Right cardiac atrium (tissue), 5 donors: ENCODE measurements around the gene GPC6. TPM values are rescaled to one million over a fixed set of nuclear protein-coding genes. Genes with fewer than 3 reads are reported as not detected.

Experiments
- ATAC-seq, 2 donors: fragments of 200-7000 bp; cut with Tn5 transposase; one replicate each; pipeline versions ENCODE4 v1.8.0 to v1.9.1; 2020; ENCODE audit warnings: moderate library complexity in 2 of 2, mild to moderate bottlenecking in 1 of 2
- DNase-seq, 3 donors: peaks; one replicate each; pipeline ENCODE4 v3.0.0-alpha.2; 2020
- H3K27ac ChIP-seq: one replicate; pipeline ENCODE4 v1.5.1; 2013; ENCODE audit warnings: mild to moderate bottlenecking, low read length, control low read depth, moderate library complexity
- H3K27me3 ChIP-seq: one replicate; pipeline ENCODE4 v1.6.1; 2013; ENCODE audit not compliant: control insufficient read depth, insufficient read depth
- H3K4me1 ChIP-seq: one replicate; pipeline ENCODE4 v1.6.1; 2013; ENCODE audit warnings: low read length; ENCODE audit not compliant: control insufficient read depth, insufficient read depth
- H3K4me3 ChIP-seq: one replicate; pipeline ENCODE4 v1.5.1; 2013; ENCODE audit warnings: low read length, control low read depth
- H3K9me3 ChIP-seq: one replicate; pipeline ENCODE4 v1.6.1; 2013; ENCODE audit warnings: low read length; ENCODE audit not compliant: control insufficient read depth
- WGBS: extraction: QIAGEN DNeasy Blood & Tissue Kit; methylation state at CpG from one replicate; pipeline ENCODE4 v1.1.7; 2013; 5-methylcytosine and 5-hydroxymethylcytosine counted together
- intact Hi-C, 4 donors: fragments of 100-400 bp; cut with DNase I; formaldehyde crosslinking; loops; one replicate each; pipeline versions ENCODE4 v1.11.0 to v1.14.0; 2022 to 2023
- polyA plus RNA-seq: library from polyadenylated mRNA; stranded (reverse); fragments of 200-250 nt; gene quantifications from one replicate; pipeline ENCODE4 v1.2.3, GENCODE V29; 2013
- total RNA-seq, 4 donors: library from RNA; stranded (reverse); fragmentation: NEBNext Ultra II Directional; extraction: Animal tissue kit (Norgen Biotek cat#: 25700); gene quantifications; one replicate each; pipeline ENCODE4 v1.2.1, GENCODE V29; 2021
- donor health status: healthy with polysubstance abuse.
- donor health status: DM: no; HTN: yes; CAD: no.
- donor health status: DM: no; HTN: no; CAD: no.
- donor health status: DM: no; HTN: yes; CAD: no; lungs with severe emphysema.
- donor health status: DM: yes; HTN: yes; CAD: no.

The GPC6 gene
- total and polyA plus RNA-seq, 5 donors: 1.5 to 11.0 (median 5.3) TPM

GRCh38 chr13:93903909-93904308 lies 677.3 kb downstream of the GPC6 start:
- no peaks in the 10 kb centered on the region for H3K27me3 ChIP-seq
- ATAC-seq (no peak), DNase-seq (no peak)
- H3K27ac ChIP-seq: no peak overlapping the region
- no peaks in the 10 kb centered on the region for H3K9me3 ChIP-seq
- H3K4me1 ChIP-seq: no peaks in the 10 kb centered on the region
- no peak overlapping the region for H3K4me3 ChIP-seq
- WGBS: 64% methylated on average over 3 of the region's 3 CpGs
- intact Hi-C loops: no loop called here

- ATAC-seq (no peak), DNase-seq (no peak)
- Histone ChIP-seq H3K27me3 (no peaks in the 10 kb centered on the region), H3K4me3 (no peak overlapping the region), H3K9me3 (no peaks in the 10 kb centered on the region), H3K27ac (no peak overlapping the region), H3K4me1 (no peaks in the 10 kb centered on the region)
- 51% methylated on average over 1 of the region's 1 CpG for WGBS
- intact Hi-C loops: no loop called here
Observed at GRCh38 chr13:93915269-93915809, 688.7 kb downstream of the GPC6 start.

- 76% methylated on average over 5 of the region's 5 CpGs for WGBS
- no peak for ATAC-seq
- Histone ChIP-seq H3K4me3 (no peak overlapping the region), H3K9me3 (no peaks in the 10 kb centered on the region), H3K27me3 (no peaks in the 10 kb centered on the region), H3K4me1 (no peaks in the 10 kb centered on the region), H3K27ac (no peak overlapping the region)
- DNase-seq: no peak
- intact Hi-C loops: no loop called here
Observed at GRCh38 chr13:93922063-93922855, 695.7 kb downstream of the GPC6 start.

DNA sequence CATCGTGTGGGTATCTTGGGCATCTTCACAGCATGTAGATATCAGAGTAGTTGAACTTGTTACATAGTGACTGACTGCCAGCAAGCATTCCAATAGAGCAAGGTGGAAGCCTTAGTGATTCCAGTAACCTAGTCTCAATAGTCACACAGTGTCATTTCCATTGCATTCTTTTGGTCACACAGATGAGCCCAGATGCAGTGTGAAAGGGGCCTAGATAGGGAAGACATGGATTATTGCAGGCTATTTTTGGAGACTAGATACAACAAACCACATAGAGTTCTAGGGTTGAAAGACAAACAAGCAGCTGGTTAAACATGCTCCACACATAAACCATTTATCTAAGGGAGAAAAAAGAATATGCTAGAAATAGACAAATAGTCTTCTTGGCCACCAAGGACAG lies 699.4 kb downstream of the GPC6 start:
- ATAC-seq: no peak
- WGBS: 29% methylated on average over 1 of the region's 1 CpG

GRCh38 chr13:93926425-93926824 lies 699.8 kb downstream of the GPC6 start:
- Histone ChIP-seq H3K4me1 (no peaks in the 10 kb centered on the region), H3K27me3 (no peaks in the 10 kb centered on the region), H3K27ac (no peak overlapping the region), H3K9me3 (no peaks in the 10 kb centered on the region), H3K4me3 (no peak overlapping the region)
- 68% methylated on average over 1 of the region's 1 CpG for WGBS
- intact Hi-C loops: no loop called here
- ATAC-seq (no peak), DNase-seq (no peak)

More for the DNA sequence above, 699.4 kb downstream of the GPC6 start:
- Histone ChIP-seq H3K4me3 (no peak overlapping the region), H3K9me3 (no peaks in the 10 kb centered on the region), H3K27me3 (no peaks in the 10 kb centered on the region), H3K4me1 (no peaks in the 10 kb centered on the region), H3K27ac (no peak overlapping the region)
- DNase-seq: no peak
- intact Hi-C loops: no loop called here

GRCh38 chr13:93927431-93927830 lies 700.8 kb downstream of the GPC6 start:
- no peaks in the 10 kb centered on the region for H3K9me3 ChIP-seq
- H3K4me3 ChIP-seq: no peak overlapping the region
- 58% methylated on average over 1 of the region's 1 CpG for WGBS
- DNase-seq (no peak), ATAC-seq (no peak)
- no peaks in the 10 kb centered on the region for H3K27me3 ChIP-seq
- intact Hi-C loops: no loop called here
- no peaks in the 10 kb centered on the region for H3K4me1 ChIP-seq
- H3K27ac ChIP-seq: no peak overlapping the region

- Histone ChIP-seq H3K9me3 (no peaks in the 10 kb centered on the region), H3K4me1 (peaks cover 1% of the 10 kb centered on the region), H3K4me3 (no peak overlapping the region), H3K27me3 (no peaks in the 10 kb centered on the region), H3K27ac (no peak overlapping the region)
- 87% methylated on average over 3 of the region's 3 CpGs for whole genome bisulfite sequencing
- DNase-seq (no peak), ATAC-seq (no peak)
- intact Hi-C loops: no loop called here
Observed at GRCh38 chr13:93932901-93933300, 706.3 kb downstream of the GPC6 start.

DNA sequence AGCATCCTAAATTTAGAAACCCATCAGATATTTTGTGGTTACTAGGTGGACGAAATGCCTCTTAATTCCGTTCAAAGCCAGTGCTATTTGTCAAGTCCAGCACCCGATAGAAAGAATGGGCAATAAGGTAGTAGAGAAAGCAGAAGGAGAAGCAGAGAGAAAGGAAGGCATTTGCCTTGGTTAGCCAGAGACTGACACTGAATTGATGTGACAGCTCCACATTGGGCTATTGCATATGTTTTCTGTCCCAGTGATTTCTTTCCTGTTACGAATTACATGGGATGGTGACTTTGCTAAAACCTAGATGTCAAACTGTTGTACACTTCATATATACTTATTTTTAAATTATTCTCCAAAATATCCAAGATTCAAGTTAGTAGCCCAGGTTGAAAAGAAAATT lies 710.3 kb downstream of the GPC6 start:
- Histone ChIP-seq H3K27ac (no peak overlapping the region), H3K4me3 (no peak overlapping the region), H3K27me3 (no peaks in the 10 kb centered on the region), H3K4me1 (peaks cover 1% of the 10 kb centered on the region), H3K9me3 (no peaks in the 10 kb centered on the region)
- no peak for ATAC-seq
- 69% methylated on average over 4 of the region's 4 CpGs for WGBS
- no peak for DNase-seq
- intact Hi-C loops: no loop called here

- ATAC-seq: no peak
- 27% methylated on average over 2 of the region's 2 CpGs for WGBS
- H3K4me1 ChIP-seq: peaks cover 1% of the 10 kb centered on the region
- DNase-seq: no peak
- no peak overlapping the region for H3K27ac ChIP-seq
- no peaks in the 10 kb centered on the region for H3K27me3 ChIP-seq
- no peak overlapping the region for H3K4me3 ChIP-seq
- intact Hi-C loops: no loop called here
- H3K9me3 ChIP-seq: no peaks in the 10 kb centered on the region
Observed at GRCh38 chr13:93941444-93941843, 714.8 kb downstream of the GPC6 start.

GRCh38 chr13:93942016-93942415 lies 715.4 kb downstream of the GPC6 start:
- intact Hi-C loops: no loop called here
- Histone ChIP-seq H3K27ac (no peak overlapping the region), H3K9me3 (no peaks in the 10 kb centered on the region), H3K4me3 (no peak overlapping the region), H3K27me3 (no peaks in the 10 kb centered on the region), H3K4me1 (no peaks in the 10 kb centered on the region)
- DNase-seq (no peak), ATAC-seq (no peak)
- 86% methylated on average over 3 of the region's 3 CpGs for WGBS

DNA sequence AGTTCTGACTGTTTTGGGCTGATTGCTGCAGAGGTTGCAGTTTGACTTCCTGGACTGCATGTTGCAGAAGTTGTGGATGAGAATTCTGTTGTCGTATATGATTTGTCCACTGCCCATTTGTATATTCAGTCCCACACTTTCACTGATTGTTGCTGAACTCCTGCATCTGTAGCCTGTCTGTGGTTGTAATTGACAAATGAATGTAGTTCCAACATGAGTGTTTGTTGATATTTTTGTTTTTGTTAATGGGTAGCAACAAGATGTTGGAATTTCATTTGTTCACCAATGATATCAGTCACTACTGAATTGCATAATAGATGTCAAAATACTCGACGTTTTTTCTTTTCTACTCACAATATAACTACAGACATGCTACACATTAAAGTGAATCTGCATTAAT lies 719.0 kb downstream of the GPC6 start:
- intact Hi-C loops: no loop called here
- Histone ChIP-seq H3K9me3 (no peaks in the 10 kb centered on the region), H3K27me3 (no peaks in the 10 kb centered on the region), H3K27ac (no peak overlapping the region), H3K4me1 (no peaks in the 10 kb centered on the region), H3K4me3 (no peak overlapping the region)
- ATAC-seq (no peak), DNase-seq (no peak)
- 60% methylated on average over 3 of the region's 3 CpGs for WGBS
